AG09319 (cell line): ENCODE results near the gene VWA8.
"Not testable (repeated sequence)": the region's sequence is repeated elsewhere in the genome, so short reads cannot be mapped to it uniquely, and the experiment has no call there.

Source experiments
- DNase-seq: peaks from one replicate; pipeline ENCODE4 v3.0.0-alpha.2; 2010; ENCODE audit warnings: low read depth; ENCODE audit errors: extremely low read depth
- TF ChIP-seq, protein P1 (sequence below): IDR thresholded peaks from 2 replicates; pipeline ENCODE4 v1.5.1; 2011; ENCODE audit warnings: low read depth, mild to moderate bottlenecking, inconsistent platforms, low read length, moderate library complexity

Gene VWA8

DNA sequence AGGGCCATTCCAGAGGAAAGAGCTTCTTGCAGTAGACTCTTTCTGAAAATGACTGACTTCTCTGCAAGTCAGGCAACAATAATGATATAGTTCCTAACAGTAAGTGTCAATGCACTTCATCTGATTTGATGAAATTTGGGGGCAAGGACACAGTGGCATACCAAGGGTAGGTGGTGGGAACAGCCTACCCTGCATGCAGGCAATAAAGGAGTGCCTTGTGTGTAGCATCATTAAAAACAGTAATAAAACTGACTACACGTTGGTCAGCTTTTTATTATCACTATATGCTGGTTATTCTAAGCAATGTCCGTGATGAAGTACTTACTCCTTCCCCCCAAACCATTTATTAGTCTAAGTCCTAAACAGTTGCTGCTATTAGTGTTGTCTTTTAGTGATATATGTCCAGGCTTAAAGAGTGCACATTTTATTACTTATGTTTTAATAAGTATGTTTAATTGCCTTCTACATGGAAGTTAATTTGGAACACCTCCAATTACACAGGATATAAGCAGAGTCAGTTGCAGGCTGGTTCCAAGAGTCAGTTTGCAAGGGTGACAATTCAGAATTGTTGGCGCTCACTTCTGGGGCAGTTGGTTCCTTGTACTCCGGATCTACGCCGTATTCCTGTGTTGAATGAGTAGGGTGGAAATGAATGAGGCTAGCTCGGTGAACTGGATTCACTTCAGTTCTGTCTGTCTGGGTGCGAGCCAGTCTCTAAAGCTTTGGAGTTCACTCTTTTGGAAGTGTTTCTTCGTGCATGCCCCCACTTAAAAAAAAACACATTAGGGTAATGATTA is 419.6 kb downstream of the VWA8 start:
- TF ChIP-seq, protein P1, sequence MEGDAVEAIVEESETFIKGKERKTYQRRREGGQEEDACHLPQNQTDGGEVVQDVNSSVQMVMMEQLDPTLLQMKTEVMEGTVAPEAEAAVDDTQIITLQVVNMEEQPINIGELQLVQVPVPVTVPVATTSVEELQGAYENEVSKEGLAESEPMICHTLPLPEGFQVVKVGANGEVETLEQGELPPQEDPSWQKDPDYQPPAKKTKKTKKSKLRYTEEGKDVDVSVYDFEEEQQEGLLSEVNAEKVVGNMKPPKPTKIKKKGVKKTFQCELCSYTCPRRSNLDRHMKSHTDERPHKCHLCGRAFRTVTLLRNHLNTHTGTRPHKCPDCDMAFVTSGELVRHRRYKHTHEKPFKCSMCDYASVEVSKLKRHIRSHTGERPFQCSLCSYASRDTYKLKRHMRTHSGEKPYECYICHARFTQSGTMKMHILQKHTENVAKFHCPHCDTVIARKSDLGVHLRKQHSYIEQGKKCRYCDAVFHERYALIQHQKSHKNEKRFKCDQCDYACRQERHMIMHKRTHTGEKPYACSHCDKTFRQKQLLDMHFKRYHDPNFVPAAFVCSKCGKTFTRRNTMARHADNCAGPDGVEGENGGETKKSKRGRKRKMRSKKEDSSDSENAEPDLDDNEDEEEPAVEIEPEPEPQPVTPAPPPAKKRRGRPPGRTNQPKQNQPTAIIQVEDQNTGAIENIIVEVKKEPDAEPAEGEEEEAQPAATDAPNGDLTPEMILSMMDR: no peak
- DNase-seq: no peak

DNA sequence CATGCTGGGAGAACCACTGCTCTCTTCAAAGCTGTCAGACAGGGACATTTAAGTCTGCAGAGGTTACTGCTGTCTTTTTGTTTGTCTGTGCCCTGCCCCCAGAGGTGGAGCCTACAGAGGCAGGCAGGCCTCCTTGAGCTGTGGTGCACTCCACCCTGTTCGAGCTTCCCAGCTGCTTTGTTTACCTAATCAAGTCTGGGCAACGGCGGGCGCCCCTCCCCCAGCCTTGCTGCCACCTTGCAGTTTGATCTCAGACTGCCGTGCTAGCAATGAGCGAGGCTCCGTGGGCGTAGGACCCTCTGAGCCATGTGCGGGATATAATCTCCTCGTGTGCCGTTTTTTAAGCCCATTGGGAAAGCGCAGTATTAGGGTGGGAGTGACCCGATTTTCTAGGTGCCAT is 420.7 kb downstream of the VWA8 start:
- DNase-seq: not testable (repeated sequence)

DNA sequence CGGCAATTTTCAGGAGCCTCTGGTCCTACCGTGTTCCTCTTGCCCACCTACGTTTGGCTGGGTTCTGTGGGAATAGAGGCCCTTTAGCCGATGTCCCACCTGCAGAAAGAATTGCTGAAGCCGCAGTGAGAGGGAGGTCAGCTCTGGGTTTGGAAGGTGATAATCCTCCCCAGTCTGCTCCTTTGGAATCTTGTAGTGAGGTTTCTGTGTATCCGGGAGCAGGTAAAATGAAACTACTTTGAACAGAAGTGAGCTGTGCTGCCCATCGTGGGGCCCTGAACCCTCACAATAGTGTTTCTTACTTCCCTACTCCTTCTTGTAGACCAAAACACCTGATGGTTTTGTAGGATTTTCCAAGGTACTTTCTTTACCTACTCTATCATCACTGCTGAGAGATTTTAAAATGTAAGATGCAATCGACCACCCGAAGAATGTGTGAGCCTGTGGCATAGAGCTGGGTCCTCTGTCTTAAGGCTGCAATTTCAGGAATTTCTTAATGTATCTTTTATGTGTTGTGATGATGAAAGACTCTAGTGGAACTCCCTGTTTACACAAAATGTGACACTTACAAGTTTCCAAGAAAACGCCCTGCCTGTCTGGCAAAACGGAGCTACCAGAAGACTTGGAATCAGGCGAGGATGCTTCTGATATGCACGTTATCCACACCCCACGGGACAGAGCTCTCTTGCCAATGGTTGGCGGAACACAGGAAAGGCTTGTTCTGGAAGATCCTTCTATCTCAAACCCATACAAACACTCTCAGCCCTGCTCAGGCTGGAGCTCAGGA is 427.4 kb downstream of the VWA8 start:
- TF ChIP-seq, protein P1: no peak
- DNase-seq: no peak

DNA sequence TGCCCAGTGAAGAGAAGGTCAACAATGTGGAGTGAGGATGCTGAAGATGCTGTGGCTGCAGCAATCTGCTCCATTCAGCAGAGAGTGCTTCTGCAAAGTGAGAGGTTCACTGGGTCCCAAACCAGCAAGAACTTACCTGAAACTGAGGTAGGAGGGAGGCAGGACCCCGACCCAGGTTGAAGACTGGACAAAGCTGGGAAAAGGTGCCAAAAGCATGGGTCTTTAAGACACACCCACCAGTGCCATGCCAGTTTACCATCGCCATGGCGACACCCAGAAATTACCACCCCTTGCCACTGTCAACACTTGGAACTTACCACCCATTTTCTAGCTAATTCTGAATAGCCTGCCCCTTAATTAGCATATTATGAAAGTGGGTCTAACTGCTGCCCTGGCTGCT is 432.9 kb downstream of the VWA8 start:
- DNase-seq: no peak
- TF ChIP-seq, protein P1: no peak

DNA sequence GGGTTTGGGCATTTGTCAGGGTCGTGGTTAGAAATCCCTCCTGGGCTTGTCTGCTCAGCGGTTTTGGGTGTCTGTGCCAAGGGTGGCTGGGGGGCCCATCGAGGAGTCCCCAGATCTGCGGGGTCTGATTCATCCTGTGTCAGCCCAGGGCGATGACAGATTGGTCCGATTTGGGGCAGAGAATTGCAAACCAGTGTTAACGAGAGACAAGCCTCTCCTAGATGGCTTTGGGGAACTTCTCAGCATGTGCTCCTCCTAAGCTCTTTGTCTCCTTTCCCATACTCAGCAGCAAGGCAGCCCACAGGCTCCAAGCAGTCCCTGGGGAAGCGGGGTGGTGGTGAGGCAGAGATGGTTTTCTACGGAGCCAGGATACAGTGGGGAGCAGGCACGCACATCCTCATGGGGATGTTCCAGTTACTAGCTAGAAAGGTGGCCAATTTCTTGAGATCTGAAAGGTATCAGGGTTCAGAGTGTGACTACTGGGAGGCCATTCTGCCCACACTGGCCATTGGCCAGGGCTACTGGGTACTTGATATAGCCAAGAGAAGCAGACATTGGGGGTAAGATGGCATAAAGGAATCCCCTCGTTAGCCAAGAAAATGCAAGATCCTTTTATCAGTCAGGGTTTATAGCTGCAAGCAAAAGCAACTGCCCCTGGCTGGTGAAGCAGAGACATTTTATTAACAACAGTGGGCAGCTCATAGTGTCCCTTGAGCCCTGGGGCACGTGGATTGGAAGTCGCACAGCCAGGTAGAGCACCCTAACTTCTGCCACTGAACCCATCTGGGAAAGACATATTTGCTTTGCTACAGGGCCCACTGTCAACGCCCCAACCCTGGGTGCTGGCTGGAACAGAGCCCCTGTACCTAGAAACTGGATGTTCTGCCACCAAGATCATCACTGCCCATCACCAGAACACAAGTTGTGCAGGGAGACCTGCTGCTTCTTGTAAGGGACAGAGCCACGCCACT is 440.0 kb downstream of the VWA8 start:
- no peak for DNase-seq
- TF ChIP-seq, protein P1: no peak

DNA sequence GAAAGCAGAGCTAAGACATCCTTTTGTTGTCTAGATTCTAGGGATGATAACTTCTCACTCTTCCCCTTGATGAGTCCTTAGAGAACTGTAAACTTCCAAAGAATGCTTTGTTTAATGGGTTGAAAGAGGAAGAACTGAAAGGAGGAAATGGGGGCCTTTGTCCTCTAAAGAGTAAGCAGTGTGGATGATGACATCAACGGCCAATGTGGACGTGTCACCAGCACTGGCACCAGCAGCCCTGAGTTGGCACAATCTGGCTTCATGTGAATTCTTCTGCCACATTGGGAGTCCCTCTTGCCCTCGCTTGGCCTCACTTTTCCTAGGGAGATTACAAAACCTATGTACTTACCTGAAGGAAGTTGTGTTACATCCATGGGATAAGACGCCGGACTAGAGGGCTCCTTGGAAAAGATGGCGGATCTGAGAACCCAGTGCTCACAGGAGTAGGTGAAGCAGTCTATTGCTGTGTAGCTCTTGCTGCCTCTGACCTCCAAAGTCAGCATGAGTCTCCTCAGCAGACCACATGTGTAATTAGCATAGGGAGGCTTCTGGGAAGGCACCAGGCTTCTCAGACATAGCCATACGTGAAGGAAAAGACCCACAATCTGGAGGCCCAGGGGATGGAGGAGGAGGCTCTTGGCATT is 440.8 kb downstream of the VWA8 start:
- TF ChIP-seq, protein P1: no peak
- no peak for DNase-seq
